ENCODE results near the gene APOLD1. TPM values are rescaled to one million over a fixed set of nuclear protein-coding genes. Genes with fewer than 3 reads are reported as not detected.

The APOLD1 gene, protein sequence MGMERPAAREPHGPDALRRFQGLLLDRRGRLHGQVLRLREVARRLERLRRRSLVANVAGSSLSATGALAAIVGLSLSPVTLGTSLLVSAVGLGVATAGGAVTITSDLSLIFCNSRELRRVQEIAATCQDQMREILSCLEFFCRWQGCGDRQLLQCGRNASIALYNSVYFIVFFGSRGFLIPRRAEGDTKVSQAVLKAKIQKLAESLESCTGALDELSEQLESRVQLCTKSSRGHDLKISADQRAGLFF
- total RNA-seq, result 2.8 and 15.8 TPM in 2 replicates

DNA sequence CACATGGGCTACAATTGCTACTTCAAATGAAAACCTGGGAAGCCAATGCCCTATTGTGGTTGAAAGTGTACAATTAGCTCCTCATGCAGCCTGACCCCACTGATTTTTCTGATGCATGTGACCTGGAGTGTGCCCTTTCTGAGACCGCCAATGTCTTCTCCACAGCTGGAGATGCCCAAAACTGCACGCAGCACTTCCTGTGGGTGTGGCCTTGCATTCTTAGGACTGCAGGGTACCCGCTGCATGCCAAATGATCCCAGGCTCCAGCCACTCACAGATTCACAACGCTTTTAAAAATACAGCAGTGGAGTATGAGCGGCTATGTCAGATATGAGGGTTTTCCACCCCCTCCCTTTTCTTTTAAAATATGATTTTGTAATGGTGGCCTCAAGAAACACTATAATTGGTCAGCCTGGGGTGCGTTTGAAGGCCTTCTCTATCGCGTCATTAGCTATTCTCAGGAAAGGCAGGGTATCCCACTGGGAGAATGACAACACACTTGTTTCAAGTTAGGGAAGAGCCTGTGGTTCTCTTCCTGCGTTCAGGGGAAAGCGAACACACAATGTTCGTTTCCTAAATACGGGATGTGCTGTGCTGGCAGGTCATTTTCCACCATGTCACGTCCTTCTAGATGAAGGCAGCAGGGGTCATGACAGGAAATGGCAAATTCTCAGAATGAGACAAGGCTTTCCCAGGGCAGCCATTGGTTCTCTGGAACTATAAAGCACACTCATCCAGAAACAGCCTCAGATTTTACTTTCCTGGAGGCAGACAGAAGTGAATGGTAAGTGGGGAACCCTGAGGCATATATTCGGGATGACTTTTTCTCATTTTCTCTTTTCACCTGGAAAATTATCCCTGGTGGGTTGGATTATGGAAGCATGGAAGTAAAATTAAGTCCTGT, at the start of gene APOLD1:
APOLD1 (plus strand) TSS at position 749 of the 904 bp plus-strand sequence; CDS start at position 782, 33 bp downstream.

DNA sequence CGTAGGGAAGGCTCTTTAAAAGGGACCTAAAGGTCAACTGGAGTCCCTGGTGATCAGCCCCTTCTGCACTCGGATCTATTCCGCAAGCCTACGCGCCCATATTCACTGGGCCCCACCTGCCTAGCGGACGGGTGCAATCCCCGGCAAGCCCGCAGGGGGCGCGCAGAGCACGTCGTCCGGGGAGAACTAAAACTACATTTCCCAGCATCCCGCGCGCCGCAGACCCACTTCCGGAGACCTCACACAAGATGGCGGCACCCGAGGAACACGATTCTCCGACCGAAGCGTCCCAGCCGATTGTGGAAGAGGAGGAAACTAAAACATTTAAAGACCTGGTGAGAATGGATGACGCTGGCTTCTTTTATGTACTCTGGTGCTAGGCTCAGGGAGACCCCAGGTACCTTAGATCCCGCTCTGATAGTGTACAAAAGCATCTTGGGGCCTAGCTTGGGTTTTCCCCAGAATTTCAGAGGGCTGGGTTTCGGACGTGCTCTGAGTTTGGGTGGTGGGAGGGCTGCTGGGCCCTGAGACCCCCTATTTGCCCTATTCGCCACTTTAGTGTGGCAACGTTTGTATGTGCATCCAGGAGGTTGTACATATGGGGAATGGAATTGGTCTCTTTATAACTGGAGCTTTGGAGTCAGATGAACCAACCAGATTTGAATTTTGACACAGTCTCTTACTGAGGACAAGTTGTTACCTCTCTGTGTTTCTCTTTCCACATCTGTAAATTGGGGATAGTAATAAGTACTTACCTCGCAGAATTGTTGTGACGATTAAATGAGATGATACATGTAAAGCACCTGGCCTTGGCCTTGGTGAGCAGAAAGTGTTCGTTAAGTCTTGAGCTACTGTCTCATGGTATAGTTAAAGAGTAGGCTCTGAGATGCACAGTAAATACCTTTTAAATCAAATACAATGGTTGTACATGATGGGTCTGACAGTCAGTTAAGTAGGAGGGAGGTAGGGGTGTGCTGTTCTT, 28.0 kb downstream of the APOLD1 start, which contains the start of gene DDX47:
DDX47 (plus strand) TSS at position 227 of the 982 bp plus-strand sequence; CDS start at position 249, 22 bp downstream.

Other genes with a start within 250 kb of the APOLD1 start
- gene DUSP16, start 222.8 kb upstream of the APOLD1 start, total RNA-seq, result 9.6 and 15.4 TPM in 2 replicates
- gene CREBL2, start 173.8 kb upstream of the APOLD1 start, total RNA-seq, result 20.4 and 21.1 TPM in 2 replicates
- 0.13 TPM in 1 of 2 replicates, not detected in the other for gene GPR19, start 89.5 kb upstream of the APOLD1 start, total RNA-seq
- gene CDKN1B, start 68.3 kb upstream of the APOLD1 start, total RNA-seq, result 26.8 and 68.6 TPM in 2 replicates
- 52.7 and 64.0 TPM in 2 replicates for gene DDX47, start 27.7 kb downstream of the APOLD1 start, total RNA-seq
- gene GPRC5A, start 105.9 kb downstream of the APOLD1 start, total RNA-seq, result 9.4 and 35.4 TPM in 2 replicates
- not detected in 2 replicates for gene GPRC5D, start 166.5 kb downstream of the APOLD1 start, total RNA-seq
- 11.4 and 32.8 TPM in 2 replicates for gene HEBP1, start 214.6 kb downstream of the APOLD1 start, total RNA-seq

Measured in epithelial cell of alveolus of lung (primary cell).